Stimulated activated naive B cell treated with anti-CD40 and anti-IgM and Interleukin-4, amounts not matched to agents 10 μg/mL and 1 μg/mL and 100 μg/mL, for 72 hours (primary cell): ENCODE data around the gene CMIP.

Experiments used
- ATAC-seq, 2 donors: fragments of 150-1000 bp; cut with Tn5 transposase; replicated peaks; 2 replicates each; pipeline ENCODE4 v1.10.0; 2021; ENCODE audit warnings: moderate library complexity in 1 of 2
- DNase-seq: peaks from one replicate; pipeline ENCODE4 v3.0.0; 2021
- H3K27ac Mint-ChIP-seq: one replicate; pipeline ENCODE4 v1.8.0; 2022; ENCODE audit warnings: mild to moderate bottlenecking, mixed read lengths
- H3K27me3 Mint-ChIP-seq, 2 donors: one replicate each; pipeline ENCODE4 v1.8.0; 2022; ENCODE audit warnings: mixed read lengths in 2 of 2
- H3K36me3 Mint-ChIP-seq, 2 donors: one replicate each; pipeline ENCODE4 v1.8.0; 2022; ENCODE audit warnings: mixed read lengths in 2 of 2, mild to moderate bottlenecking in 1 of 2
- H3K4me1 Mint-ChIP-seq, 2 donors: one replicate each; pipeline ENCODE4 v1.8.0; 2022; ENCODE audit warnings: mixed read lengths in 2 of 2, mild to moderate bottlenecking in 1 of 2
- H3K4me3 Mint-ChIP-seq, 2 donors: one replicate each; pipeline ENCODE4 v1.8.0; 2022; ENCODE audit warnings: mild to moderate bottlenecking in 2 of 2, mixed read lengths in 2 of 2, moderate library complexity in 1 of 2
- H3K9me3 Mint-ChIP-seq, 2 donors: one replicate each; pipeline ENCODE4 v1.8.0; 2022; ENCODE audit warnings: mixed read lengths in 2 of 2, mild to moderate bottlenecking in 1 of 2

Gene CMIP

DNA sequence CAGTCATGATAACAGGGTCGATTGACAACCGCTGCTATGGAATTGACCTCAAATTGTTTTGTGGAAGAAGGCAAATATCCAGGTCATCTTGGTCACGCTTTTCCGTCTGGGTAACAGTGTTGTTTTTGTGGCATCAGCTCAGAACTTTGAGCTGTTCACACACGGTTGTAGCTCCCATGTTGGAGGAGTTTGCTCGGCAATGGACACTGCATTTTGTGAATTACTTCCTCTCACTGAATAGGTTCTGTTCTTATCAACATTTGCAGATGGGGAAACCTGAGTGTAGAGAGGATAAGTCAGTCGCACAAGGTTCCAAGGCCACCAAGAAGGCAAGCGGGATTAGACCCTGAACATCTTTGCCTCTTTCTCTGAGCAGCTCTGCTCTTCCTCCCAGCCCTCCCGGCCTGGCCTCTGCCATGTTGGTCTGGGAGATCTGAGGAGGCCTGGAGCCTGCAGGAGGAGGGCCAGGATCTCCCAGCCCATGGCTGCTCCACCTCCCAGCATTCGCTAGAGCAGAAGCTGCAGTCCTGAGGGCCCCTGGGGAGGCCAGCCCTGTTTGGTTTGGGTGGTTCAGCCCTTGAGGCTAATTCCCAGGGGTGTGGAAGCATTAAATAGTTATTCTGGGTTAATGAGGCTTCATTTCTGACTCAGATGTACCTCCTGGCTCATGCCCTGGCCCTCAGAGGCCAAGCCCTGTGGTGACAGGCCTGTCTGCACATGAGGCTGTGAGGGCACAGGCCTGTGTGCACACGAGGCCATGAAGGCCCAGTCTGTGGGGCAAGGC lies 180.3 kb downstream of the CMIP start:
- Mint-ChIP-seq H3K4me3 (peak overlapping the region in 1 of 2 donors; percentile 40), H3K9me3 (no peaks in the 10 kb centered on the region), H3K27me3 (no peaks in the 10 kb centered on the region), H3K27ac (peak overlapping the region; percentile 84), H3K36me3 (peaks cover 10 to 18% of the 10 kb centered on the region in 2 donors), H3K4me1 (peaks cover 12 to 18% of the 10 kb centered on the region in 2 donors)
- DNase-seq (no peak), ATAC-seq (peak; percentile 52 to 61)

DNA sequence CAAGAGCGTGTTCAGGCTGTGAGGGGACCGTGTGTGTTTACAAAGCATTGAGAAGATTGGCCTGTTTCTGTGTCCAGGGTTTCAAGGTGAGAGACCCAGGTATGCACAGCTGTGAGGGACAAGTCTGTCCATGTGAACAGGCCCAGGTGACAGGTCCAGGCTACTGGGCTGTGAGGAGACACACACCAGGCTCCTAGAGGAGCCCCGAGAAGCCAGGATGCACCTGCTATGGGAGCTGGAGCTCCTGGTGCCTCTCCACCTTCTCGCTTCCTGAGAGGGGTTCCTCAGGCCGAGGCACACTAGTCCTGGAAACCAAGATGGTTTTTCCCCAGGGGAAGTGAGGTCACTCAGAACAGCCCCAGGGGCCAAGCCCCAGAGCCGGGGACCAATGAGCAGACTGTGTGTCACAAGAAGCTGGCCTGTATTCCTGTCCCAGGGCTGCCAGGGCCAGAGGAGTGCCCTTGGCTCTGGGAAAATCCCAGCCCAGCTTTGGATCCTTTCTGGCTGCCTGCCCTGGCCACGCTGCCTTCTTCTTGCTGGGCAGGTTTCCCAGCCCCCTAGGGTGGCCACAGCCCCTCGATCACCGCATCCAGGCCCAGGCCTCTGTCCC lies 181.0 kb downstream of the CMIP start:
- peak overlapping the region; percentile 84 for H3K27ac Mint-ChIP-seq
- DNase-seq (no peak), ATAC-seq (peak; percentile 67 to 78)
- H3K4me3 Mint-ChIP-seq, result peak overlapping the region in 1 of 2 donors; percentile 40
- H3K9me3 Mint-ChIP-seq, result no peaks in the 10 kb centered on the region
- peaks cover 10 to 18% of the 10 kb centered on the region in 2 donors for H3K36me3 Mint-ChIP-seq
- no peaks in the 10 kb centered on the region for H3K27me3 Mint-ChIP-seq
- peaks cover 16 to 18% of the 10 kb centered on the region in 2 donors for H3K4me1 Mint-ChIP-seq

- Mint-ChIP-seq H3K4me1 (peaks cover 22% of the 10 kb centered on the region in 2 donors), H3K27ac (no peak overlapping the region), H3K9me3 (no peaks in the 10 kb centered on the region), H3K4me3 (no peak overlapping the region), H3K27me3 (no peaks in the 10 kb centered on the region), H3K36me3 (peaks cover 10 to 20% of the 10 kb centered on the region in 2 donors)
- no peak for DNase-seq
- ATAC-seq, result peak; percentile 54 to 56
These were observed 181.6 kb downstream of the CMIP start for GRCh38 chr16:81626181-81626674.

DNA sequence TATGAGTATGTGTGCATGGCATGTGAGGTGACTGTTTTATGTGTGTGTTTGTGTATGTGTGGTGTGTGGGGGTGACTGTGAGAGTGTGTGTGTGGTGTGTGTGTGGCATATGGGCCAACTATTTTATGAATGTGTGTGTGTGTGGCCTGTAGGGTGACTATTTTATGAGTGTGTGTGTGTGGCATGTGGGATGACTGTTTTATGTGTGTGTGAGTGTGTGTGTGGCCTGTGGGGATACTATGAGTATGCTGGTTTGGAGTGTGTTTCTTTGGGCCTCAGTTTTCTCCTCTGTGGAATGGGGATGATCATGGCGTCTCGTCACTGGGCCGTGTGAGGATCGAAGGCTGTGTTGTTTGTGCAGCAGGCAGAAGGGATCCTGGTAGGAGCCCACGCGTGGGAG lies 182.4 kb downstream of the CMIP start:
- DNase-seq, result no peak
- Mint-ChIP-seq H3K9me3 (no peaks in the 10 kb centered on the region), H3K27ac (no peak overlapping the region), H3K27me3 (no peaks in the 10 kb centered on the region), H3K4me1 (peaks cover 23 to 30% of the 10 kb centered on the region in 2 donors), H3K36me3 (peaks cover 10 to 19% of the 10 kb centered on the region in 2 donors), H3K4me3 (no peak overlapping the region)
- ATAC-seq, result no peak

- ATAC-seq, result no peak
- no peak overlapping the region for H3K4me3 Mint-ChIP-seq
- H3K27me3 Mint-ChIP-seq, result no peaks in the 10 kb centered on the region
- no peak overlapping the region for H3K27ac Mint-ChIP-seq
- H3K4me1 Mint-ChIP-seq, result peaks cover 27 to 38% of the 10 kb centered on the region in 2 donors
- no peak for DNase-seq
- H3K36me3 Mint-ChIP-seq, result peaks cover 13 to 21% of the 10 kb centered on the region in 2 donors
- H3K9me3 Mint-ChIP-seq, result no peaks in the 10 kb centered on the region
These were observed 183.2 kb downstream of the CMIP start for GRCh38 chr16:81627729-81628244.

DNA sequence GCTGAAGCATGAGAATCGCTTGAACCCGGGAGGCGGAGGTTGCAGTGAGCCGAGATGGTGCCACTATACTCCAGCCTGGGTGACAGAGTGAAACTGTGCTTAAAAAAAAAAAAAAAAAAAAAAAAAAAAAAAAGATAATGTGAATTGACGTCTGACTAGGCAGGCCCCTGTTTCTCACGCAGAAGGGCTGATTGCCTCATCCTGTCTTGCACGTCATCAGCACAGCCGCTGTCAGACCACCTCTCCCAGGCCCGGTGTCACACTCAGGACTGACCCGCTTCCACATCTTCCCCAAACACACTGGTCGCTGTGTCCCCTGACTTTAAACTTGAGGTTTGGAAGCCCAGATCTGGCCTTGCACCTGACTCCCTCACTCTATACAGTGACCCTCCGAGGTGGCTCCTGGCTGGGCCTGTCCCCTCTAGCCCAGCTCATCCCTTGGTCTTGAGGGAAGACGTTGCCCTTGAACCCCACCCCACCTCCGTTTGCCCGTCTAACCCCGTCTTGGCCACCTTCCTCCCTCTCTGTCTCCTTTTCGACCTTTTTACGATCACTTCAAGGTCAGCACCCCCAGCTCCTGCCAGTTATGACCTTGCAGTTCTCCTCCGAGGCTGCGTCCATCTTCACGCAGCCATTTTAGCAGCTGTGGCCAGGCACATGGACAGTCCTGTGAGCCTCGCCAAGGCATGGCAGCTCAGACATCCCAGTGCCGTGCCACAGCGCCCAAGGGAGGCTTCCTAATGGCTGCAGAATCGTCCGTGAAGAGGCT lies 184.6 kb downstream of the CMIP start:
- Mint-ChIP-seq H3K27ac (peak overlapping the region; percentile 85), H3K4me3 (no peak overlapping the region), H3K27me3 (no peaks in the 10 kb centered on the region), H3K36me3 (peaks cover 13 to 21% of the 10 kb centered on the region in 2 donors), H3K4me1 (peaks cover 29 to 43% of the 10 kb centered on the region in 2 donors), H3K9me3 (no peaks in the 10 kb centered on the region)
- DNase-seq (no peak), ATAC-seq (no peak)

DNA sequence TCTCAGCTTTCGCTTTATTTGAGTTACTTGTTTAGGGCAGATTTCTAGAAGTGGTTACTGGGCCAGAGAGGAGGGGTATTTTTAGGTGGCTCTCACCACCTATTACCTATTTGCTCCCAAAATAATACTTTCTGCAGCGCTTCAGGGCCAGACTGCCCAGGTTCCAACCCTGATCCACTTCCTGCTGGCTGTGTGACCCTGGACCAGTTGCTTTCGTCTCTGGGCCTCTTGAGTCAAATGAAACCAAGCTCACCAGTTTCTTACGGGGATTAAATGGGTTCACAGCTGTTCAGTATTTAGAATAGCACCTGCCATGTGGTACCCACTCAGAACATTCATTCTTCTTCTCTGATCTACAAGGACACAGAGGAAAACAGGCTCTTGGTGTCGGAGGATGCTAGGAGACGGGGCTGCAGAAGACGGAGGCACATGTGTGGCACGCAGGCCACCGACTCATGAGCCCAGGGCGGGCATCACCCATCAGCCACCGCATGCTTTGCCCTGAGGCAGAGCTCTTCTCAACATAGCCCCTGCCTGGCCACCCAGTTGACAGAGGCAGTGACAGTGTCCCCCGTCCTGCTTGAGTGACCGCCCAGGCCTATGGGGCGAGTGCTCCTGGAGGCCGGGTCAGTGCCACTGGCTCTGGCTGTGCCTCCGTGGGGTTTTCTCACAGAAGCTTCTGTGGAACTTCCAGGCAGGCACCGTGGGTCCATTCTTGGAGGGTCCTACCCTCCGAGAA lies 185.5 kb downstream of the CMIP start:
- peaks cover 14 to 21% of the 10 kb centered on the region in 2 donors for H3K36me3 Mint-ChIP-seq
- DNase-seq, result no peak
- no peak overlapping the region for H3K27ac Mint-ChIP-seq
- H3K4me3 Mint-ChIP-seq, result no peak overlapping the region
- no peaks in the 10 kb centered on the region for H3K9me3 Mint-ChIP-seq
- no peak for ATAC-seq
- peaks cover 26 to 47% of the 10 kb centered on the region in 2 donors for H3K4me1 Mint-ChIP-seq
- no peaks in the 10 kb centered on the region for H3K27me3 Mint-ChIP-seq

DNA sequence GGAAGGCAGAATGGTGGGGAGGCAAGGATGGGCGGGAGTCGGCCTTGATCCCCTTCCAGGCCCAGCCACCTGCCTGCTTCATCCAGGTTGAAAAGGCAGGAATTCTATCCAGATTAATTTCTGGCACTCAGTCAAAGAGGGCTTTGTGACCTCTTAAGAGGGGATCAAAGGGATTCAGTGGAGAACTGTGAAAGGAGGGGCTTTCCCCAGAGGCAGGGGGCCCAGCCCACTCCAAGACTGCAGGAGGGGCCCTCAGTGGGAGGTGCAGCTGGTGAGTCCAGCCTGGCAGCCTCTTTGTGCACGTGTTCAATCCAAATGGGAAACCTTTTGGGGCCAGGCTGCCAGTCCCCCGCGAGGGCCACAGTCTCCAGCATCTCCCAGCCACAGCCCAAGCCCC lies 186.0 kb downstream of the CMIP start:
- H3K27me3 Mint-ChIP-seq, result no peaks in the 10 kb centered on the region
- ATAC-seq, result no peak
- peaks cover 12 to 18% of the 10 kb centered on the region in 2 donors for H3K36me3 Mint-ChIP-seq
- no peak overlapping the region for H3K4me3 Mint-ChIP-seq
- H3K9me3 Mint-ChIP-seq, result no peaks in the 10 kb centered on the region
- DNase-seq, result no peak
- no peak overlapping the region for H3K27ac Mint-ChIP-seq
- H3K4me1 Mint-ChIP-seq, result peaks cover 26 to 49% of the 10 kb centered on the region in 2 donors

DNA sequence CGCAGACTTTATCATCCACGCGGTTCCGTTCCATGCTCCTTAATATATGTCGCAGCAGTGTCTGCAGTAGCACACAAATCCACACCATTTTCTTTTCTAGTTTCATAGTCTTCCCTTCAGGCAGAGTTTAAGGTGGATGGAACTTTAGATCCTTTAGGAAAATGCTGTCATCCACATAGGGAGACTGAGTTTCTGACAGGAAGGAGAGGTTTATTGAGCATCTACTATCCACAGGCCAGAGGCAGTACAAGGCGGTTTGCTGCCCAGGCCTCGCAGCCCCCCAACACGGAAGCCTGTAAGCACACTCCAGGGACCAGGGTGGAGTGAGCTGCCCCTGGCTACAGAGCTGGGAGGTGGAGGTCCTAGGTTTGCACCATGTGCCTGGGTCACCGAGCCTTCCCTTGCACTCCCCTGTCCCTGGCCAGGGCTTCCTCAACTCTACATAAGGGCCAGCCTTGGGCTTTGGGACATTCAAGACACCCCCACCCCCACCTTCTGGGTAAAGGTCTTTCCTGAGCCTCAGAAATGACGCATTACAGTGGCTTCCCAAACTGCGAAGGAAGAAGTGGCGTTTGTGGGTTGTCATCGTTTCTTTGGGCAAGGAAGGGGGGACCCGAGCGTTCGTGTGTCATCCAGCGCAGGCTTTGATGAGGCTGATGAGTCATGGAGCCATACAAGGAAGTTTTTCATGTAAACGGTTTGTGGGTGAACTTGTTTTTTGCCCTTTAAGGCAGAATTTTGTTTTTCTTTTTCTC lies 188.0 kb downstream of the CMIP start:
- Mint-ChIP-seq H3K36me3 (peaks cover 15 to 22% of the 10 kb centered on the region in 2 donors), H3K4me1 (peaks cover 36 to 60% of the 10 kb centered on the region in 2 donors), H3K27me3 (no peaks in the 10 kb centered on the region), H3K9me3 (no peaks in the 10 kb centered on the region), H3K27ac (peak overlapping the region; percentile 77), H3K4me3 (no peak overlapping the region)
- ATAC-seq (peak; percentile 76 to 80), DNase-seq (no peak)

DNA sequence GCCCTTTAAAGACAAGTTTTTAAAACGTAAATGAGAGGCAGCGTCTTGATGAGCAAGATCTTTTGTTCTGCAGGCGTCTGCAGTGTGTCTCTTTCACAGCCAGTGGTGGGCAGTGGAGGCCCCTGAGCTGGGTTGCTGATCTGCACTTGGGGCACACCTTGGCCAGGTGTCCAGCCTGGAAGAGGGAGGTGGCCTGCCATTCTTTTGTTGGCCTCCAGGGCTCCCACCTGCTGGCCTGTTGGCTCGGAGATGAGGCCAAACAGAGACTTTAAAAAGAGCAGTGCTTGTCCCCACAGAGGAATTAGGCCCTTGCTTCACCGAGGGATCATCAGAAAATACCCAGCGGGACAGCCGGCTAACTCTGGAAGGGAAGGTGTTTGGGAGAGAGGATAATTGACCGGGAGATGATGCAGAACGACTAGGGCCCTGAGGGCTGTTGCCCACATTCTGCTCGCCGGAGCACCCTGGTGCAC lies 188.6 kb downstream of the CMIP start:
- peaks cover 35 to 60% of the 10 kb centered on the region in 2 donors for H3K4me1 Mint-ChIP-seq
- no peak for DNase-seq
- no peak overlapping the region for H3K4me3 Mint-ChIP-seq
- H3K36me3 Mint-ChIP-seq, result peaks cover 18 to 26% of the 10 kb centered on the region in 2 donors
- peak; percentile 51 to 60 for ATAC-seq
- no peaks in the 10 kb centered on the region for H3K9me3 Mint-ChIP-seq
- H3K27me3 Mint-ChIP-seq, result no peaks in the 10 kb centered on the region
- H3K27ac Mint-ChIP-seq, result peak overlapping the region; percentile 85

DNA sequence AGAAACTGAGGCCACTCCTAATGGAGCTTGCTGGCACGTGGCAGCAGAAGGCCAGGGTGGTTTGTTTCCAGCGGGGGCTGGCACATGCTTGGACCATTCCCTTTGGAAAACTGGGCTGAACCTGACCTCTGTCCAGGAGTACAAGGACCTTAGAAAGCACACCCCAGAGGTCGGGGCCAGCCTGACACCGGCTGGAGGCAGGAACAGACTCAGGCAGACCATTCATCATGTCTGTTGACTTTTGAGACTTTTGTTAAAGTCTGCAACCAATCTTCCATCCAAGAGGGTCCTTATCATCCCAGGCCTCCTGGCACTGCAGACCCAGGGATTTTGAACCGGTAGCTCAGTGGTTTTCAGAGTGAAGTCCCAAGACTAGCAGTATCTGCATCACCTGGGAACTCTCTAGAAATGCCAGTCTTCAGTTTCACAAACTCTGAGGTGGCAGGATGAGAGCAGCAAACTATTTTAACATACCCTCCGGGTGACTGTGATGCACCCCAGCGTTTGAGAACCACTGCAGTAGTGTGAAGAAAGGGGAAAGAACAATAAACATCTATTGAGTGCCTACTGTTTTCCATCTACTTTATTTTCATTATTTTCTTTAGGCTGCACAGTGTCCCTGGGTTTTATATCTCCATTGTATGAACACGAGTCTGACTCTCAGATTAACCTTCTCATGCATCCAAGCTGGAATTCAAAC lies 189.2 kb downstream of the CMIP start:
- H3K27ac Mint-ChIP-seq, result no peak overlapping the region
- H3K4me1 Mint-ChIP-seq, result peaks cover 35 to 60% of the 10 kb centered on the region in 2 donors
- DNase-seq, result no peak

GRCh38 chr16:81634380-81635062 lies 189.9 kb downstream of the CMIP start:
- no peaks in the 10 kb centered on the region for H3K9me3 Mint-ChIP-seq
- no peak for DNase-seq
- no peak overlapping the region for H3K27ac Mint-ChIP-seq
- H3K36me3 Mint-ChIP-seq, result peaks cover 14 to 21% of the 10 kb centered on the region in 2 donors
- no peaks in the 10 kb centered on the region for H3K27me3 Mint-ChIP-seq
- peaks cover 31 to 60% of the 10 kb centered on the region in 2 donors for H3K4me1 Mint-ChIP-seq
- no peak overlapping the region for H3K4me3 Mint-ChIP-seq
- ATAC-seq, result no peak

More for the DNA sequence above, 189.2 kb downstream of the CMIP start:
- Mint-ChIP-seq H3K36me3 (peaks cover 18 to 26% of the 10 kb centered on the region in 2 donors), H3K9me3 (no peaks in the 10 kb centered on the region), H3K27me3 (no peaks in the 10 kb centered on the region), H3K4me3 (no peak overlapping the region)
- ATAC-seq, result no peak
